Left ventricle myocardium superior (tissue), 1 donor: Measurements from ENCODE around the gene COL13A1. TPM values are rescaled to one million over a fixed set of nuclear protein-coding genes. Genes with fewer than 3 reads are reported as not detected.

Experiments used
- ATAC-seq: fragments of 200-7000 bp; cut with Tn5 transposase; one replicate; pipeline ENCODE4 v1.9.1; 2020; ENCODE audit warnings: mild to moderate bottlenecking, moderate library complexity
- DNase-seq: peaks from one replicate; pipeline ENCODE4 v3.0.0-alpha.2; 2020
- intact Hi-C: fragments of 100-400 bp; cut with micrococcal nuclease; formaldehyde crosslinking; loops from one replicate; pipeline ENCODE4 v1.11.0; 2022
- long read RNA-seq: library from polyadenylated mRNA; unstranded; transcript quantifications from one replicate; pipeline ENCODE4 v2.0.0, GENCODE V29; 2021
- total RNA-seq: library from RNA; stranded (reverse); fragmentation: NEBNext Ultra II Directional; extraction: Animal tissue kit (Norgen Biotek cat#: 25700); gene quantifications from one replicate; pipeline ENCODE4 v1.2.1, GENCODE V29; 2021
- donor health status: DM: no; HTN: yes; CAD: no; lungs with severe emphysema.

The COL13A1 gene
- 1.0 TPM for total RNA-seq
- long read RNA-seq, partial matches to known transcripts, result 0 of 2 reads
- long read RNA-seq, other reads (novel, unspliced or antisense), result 2 of 2 reads

GRCh38 chr10:69801434-69802315 is at the start of gene COL13A1:
COL13A1 (plus strand) TSS chr10:69801906; CDS start chr10:69802424, 518 bp downstream.
- intact Hi-C loops, result loop anchor here (5.0 kb wide), 1 partner anchor 154 kb away; no protein-coding TSS in a partner anchor
- ATAC-seq (peak; percentile 56), DNase-seq (peak; percentile 61)

DNA sequence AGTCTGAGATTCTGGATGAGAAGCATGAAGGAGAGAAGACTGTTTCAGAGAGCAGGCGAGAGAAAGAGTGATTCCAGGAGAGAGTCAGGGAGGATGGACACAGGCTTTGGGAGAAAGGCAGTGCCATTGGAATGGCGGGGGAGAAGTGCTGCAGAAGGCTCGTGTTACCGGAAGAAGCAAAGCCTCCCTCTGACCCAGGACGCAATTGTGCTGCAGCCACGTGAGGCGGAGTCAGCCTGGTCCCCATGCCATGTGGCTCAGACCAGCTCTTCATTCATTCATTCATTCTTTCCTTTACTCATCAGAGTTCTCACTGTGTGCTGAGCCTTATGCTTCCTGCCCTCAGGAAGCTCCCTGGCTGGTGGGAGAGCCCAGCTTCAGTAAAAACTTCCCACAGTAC is 49.2 kb upstream of the COL13A1 start:
- no peak for DNase-seq
- ATAC-seq, result no peak
- intact Hi-C loops, result no loop called here

DNA sequence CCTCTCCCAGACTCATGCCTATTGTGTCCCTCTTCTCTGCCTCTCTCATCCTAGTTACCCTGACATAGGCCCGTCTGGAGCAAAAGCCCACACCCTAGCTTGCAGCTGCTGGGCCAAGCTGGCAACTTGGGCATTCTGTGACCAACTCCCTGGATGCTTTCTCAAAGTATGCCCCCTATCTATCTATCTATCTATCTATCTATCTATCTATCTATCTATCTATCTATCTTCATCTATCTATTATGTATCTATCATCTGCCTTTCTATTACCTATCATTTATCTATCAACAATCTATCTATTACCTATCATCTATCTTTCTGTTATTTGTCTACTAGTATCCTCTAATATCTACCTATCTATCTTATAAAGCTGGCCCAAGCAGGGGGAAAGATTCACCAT is 45.4 kb upstream of the COL13A1 start:
- no peak for DNase-seq
- no peak for ATAC-seq
- intact Hi-C loops, result no loop called here

DNA sequence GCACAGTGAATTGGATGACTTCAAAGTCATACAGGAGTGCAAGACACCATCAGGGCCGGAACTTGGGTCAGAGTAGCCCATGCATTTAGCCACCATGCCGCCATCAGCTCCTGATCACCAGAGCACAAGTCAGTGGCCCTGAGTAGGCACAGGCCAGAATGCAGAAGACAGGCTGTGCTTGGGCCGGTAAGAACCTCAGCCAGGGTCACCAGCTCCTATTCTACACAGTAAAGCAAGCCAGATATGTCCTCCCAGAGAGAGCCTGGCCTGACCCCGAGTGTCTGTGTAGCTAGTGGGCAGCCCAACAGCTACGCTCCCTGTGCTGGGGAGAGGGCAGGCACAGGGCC is 44.5 kb upstream of the COL13A1 start:
- DNase-seq (no peak), ATAC-seq (peak; percentile 31)
- intact Hi-C loops, result no loop called here

DNA sequence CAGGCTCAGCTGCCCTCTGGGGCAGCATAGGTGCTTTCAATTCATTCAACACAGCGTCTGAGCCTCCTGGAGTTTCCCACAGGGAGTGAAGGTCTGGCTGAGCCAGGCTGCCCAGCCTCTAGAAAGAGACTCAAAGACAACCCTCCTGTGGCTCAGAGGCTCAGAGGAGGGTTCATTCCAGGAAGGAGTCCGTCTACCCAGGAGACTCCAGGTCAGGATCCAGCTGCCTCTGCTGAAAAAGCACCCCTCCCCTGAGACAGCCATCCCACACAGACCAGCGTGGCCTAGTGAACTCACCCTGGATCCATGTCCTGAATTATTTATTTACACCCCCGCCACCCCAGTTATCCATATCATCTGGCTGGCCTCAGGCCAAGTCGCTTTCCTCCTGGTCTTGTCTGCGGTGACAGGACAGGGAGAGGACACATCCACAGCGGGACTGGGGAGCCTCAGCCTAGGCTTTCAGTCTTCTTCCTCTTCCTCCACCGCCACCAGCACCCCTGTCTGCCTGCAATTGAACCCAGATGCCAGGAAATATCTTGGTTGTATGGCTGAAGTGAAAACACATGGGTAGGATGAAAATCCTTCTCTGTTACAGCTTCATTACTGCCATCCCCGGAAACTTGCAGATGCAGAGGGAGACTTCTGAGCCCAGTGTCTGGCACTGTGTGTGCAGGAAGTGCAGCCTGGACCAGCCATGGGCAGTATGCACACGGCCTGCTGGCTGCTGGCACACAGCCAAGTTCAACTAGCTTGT is 44.0 kb upstream of the COL13A1 start:
- intact Hi-C loops, result no loop called here
- DNase-seq (peak; percentile 65), ATAC-seq (peak; percentile 81)

- no peak for ATAC-seq
- intact Hi-C loops, result no loop called here
- DNase-seq, result no peak
These were observed 43.4 kb upstream of the COL13A1 start for GRCh38 chr10:69758310-69758728.

- intact Hi-C loops, result no loop called here
- no peak for ATAC-seq
- DNase-seq, result no peak
These were observed 42.1 kb upstream of the COL13A1 start for GRCh38 chr10:69759641-69760040.

DNA sequence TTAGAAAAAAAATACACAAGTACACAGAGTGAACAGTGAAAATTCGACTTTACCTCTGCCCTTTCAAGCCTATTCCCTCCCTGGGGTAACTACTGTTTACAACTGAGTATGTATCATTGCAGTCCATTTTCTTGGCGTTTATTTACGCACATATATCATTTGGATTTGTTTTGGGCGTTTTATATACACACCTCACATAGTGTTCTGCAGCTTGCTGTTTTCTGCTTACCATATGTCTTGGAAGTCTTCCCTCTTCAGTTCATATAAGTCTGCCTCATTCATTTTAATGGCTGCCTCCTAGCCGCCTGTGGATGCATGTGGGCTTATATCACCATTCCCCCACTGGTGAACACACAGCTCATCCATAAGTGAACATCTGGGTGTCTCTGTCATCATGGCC is 41.6 kb upstream of the COL13A1 start:
- intact Hi-C loops, result no loop called here
- DNase-seq (no peak), ATAC-seq (no peak)

DNA sequence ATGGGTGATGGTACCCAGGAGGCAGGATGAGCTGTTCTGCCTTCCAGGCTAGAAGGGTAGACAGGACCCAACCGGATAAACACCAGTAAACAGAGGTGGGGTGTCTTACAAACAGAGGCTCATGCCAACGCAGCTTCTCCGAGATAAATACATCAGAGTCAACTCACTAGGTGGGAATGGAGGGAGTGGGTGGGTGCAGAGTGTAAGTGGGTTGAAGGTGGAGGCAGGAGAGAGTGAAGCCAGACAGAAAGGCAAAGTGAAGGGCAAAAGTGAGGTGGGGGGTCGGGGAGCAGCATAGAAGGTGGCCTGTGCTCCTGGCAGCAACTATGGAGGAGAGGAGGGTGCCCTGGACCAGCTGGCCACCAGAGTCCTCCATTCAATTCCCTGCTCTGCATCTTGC is 40.4 kb upstream of the COL13A1 start:
- ATAC-seq (no peak), DNase-seq (no peak)
- intact Hi-C loops, result no loop called here

- peak; percentile 57 for DNase-seq
- peak; percentile 88 for ATAC-seq
- intact Hi-C loops, result no loop called here
These were observed 35.4 kb upstream of the COL13A1 start for GRCh38 chr10:69766161-69766910.

- DNase-seq (no peak), ATAC-seq (no peak)
- intact Hi-C loops, result no loop called here
These were observed 33.9 kb upstream of the COL13A1 start for GRCh38 chr10:69767793-69768192.

DNA sequence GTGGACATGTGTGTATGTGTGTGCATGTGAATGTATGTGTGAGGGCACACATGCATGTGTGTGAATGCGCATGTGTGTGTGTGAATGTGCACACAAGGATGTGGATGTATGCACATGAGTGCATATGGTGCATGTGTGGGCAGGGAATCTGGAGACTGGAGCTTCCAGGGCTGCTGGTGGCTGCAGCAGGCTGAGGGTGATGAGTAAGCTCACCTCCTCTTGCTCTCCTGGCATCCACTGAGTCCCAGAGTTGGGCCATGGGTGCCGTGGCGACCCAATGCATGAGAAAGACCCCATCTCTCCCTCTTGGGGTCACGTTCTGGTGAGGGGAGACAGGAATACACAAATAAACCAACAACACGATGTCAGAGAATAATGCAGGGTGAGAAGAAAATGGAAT is 33.3 kb upstream of the COL13A1 start:
- ATAC-seq (no peak), DNase-seq (no peak)
- intact Hi-C loops, result no loop called here

GRCh38 chr10:69769395-69769992 is 32.2 kb upstream of the COL13A1 start:
- ATAC-seq (peak; percentile 46), DNase-seq (peak; percentile 48)
- intact Hi-C loops, result no loop called here

- ATAC-seq (peak; percentile 57), DNase-seq (no peak)
- intact Hi-C loops, result no loop called here
These were observed 28.6 kb upstream of the COL13A1 start for GRCh38 chr10:69772933-69773704.

DNA sequence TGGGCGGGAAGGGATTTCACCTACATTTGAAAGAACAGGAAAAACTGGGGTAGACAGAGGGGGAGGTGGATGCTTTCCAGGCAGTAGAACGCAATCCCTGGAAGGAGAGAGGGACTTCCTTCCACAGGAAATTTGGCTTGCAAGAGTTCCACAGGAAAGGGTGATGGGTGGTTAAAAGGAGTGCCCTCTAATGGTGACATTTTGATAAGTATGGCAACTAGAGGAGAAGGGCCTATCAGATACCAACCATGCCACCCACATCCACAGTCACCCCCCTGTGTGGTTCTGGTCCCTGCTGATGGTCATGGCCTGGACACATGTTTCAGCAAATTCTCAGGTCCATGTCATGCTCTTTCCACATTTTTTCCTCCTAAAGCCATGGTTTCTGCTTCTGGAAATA is 27.1 kb upstream of the COL13A1 start:
- intact Hi-C loops, result no loop called here
- DNase-seq (no peak), ATAC-seq (no peak)

- DNase-seq (no peak), ATAC-seq (no peak)
- intact Hi-C loops, result no loop called here
These were observed 21.6 kb upstream of the COL13A1 start for GRCh38 chr10:69780077-69780476.

- DNase-seq, result no peak
- no peak for ATAC-seq
- intact Hi-C loops, result no loop called here
These were observed 20.1 kb upstream of the COL13A1 start for GRCh38 chr10:69781576-69781975.

DNA sequence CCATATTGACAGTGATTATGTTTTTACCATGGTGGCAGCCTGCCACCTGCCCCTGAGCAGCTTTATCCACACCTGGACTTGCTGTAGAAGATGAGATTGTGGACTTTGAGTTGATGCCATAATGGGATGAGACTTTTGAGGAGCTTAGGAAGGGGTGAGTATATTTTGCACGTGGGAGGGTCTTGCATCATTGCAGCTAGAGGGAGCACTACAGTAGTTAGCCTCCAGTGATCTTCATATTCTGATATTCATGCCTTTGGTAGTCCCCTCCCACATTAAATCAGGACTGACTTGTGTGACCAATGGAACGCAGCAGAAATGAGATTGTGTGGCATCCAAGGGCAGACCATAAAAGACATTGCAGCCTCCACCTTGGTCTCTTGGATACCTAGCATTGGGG is 18.2 kb upstream of the COL13A1 start:
- DNase-seq (no peak), ATAC-seq (no peak)
- intact Hi-C loops, result no loop called here

GRCh38 chr10:69786791-69787190 is 14.9 kb upstream of the COL13A1 start:
- DNase-seq (no peak), ATAC-seq (no peak)
- intact Hi-C loops, result no loop called here
